ENCODE data around the gene AMZ1.

Gene AMZ1

DNA sequence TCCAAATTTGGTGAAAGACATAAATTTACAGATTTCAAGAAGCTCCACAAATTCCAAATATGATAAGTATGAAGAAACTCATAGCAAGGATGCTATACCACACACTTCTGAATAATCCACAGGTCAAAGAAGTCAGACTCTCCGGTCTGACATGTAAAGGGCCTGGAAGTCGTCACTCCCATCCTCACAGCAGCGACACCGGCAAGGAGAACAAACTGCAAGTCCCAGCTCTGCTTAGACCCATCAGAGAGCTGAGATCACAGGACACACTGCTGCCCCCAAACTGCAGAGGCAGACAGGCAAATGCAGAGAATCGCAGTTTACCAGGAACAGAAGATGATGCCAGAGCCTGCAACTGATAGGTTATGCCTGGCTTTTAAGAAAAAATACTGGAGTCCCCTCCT is 62.0 kb downstream of the AMZ1 start:
- no peak for DNase-seq (ENCODE audit: low spot score)

DNA sequence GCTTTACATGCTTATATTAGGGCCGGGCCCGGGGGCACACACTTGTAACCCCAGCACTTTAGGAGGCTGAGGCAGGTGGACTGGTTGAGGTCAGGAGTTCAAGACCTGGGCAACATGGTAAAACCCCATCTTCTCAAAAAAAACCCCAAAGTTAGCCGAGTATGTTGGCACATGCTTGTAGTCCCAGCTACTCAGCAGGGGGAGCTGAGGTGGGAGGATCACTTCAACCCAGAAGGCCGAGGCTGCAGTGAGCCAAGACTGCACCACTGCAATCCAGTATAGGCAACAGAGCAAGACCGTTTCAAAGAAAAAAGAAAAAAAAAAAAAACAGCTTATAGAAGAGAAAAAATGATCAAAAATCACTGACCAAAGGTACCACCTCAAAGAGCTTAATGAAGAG is 63.1 kb downstream of the AMZ1 start:
- no peak for DNase-seq (ENCODE audit: low spot score)

DNA sequence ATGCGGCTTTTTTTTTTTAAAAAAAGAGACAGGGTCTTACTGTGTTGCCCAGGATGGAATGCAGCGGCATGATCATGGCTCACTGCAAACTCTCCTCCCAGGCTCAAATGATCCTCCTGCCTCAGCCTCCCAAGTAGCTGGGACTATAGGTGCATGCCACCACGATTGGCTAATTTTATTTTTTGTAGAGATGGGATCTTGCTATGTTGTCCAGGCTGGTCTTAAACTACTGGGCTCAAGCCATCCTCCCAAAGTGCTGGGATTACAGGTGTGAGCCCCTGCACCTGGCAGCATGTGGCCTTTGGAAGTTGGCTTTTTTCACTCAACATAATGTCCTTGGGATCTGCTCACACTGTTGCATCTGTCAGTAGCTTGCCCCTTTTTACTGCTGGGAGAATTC is 65.1 kb downstream of the AMZ1 start:
- no peak for DNase-seq (ENCODE audit: low spot score)

DNA sequence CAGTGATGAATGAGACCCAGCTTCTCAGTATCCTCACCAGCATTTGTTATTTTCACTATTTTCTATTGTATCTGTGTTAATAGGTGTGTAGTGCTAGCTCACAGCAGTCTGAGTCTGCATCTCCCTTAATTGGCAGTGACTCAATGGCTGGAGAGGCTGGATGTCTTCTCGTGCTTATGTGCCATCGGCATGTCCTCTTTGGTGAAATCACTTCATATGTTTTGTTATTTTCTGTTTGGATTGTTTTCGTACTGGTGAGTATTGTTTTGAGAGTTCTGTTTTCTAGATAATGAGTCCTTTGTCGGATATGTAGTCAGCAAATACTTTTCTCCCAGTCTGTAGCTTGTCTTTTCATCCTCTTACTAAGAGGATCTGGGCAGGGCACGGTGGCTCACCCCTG is 66.1 kb downstream of the AMZ1 start:
- no peak for DNase-seq (ENCODE audit: low spot score)

DNA sequence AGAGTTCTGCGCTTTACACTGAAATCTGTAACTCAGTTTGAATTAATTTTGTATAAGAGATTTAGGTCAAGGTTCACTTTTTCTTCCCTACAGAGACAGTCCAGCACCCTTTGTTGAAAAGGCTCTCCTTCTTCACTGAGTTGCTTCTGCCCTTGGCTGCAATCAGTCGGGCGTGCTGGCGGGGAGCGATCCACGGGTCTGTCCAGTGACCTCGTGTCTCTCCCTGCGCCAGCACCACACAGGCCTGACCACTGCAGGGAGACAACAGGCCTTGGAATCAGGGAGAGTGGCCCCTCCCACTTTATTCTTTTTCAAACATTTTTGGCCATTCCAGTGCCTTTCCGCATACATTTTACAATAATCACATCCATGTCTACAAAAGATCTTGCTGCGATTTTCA is 66.9 kb downstream of the AMZ1 start:
- DNase-seq (ENCODE audit: low spot score) = no peak

DNA sequence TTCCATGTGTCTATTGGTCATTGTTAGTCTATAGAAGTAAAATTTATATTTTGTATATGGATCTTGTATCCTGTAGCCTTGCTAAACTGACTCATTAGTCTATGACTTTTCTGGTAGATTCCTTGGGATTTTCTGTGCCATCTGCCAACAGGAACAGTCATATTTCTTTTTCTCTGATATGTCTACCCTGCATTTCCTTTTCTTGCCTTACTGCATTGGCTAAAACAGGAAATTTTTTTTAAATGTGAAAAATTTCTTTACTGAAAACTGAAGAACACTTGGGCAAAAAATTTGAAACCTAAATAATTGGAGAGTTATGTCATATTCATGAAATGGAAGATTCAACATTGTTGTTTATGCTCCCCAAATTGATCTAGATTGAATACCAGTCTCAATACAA is 67.5 kb downstream of the AMZ1 start:
- no peak for DNase-seq (ENCODE audit: low spot score)

DNA sequence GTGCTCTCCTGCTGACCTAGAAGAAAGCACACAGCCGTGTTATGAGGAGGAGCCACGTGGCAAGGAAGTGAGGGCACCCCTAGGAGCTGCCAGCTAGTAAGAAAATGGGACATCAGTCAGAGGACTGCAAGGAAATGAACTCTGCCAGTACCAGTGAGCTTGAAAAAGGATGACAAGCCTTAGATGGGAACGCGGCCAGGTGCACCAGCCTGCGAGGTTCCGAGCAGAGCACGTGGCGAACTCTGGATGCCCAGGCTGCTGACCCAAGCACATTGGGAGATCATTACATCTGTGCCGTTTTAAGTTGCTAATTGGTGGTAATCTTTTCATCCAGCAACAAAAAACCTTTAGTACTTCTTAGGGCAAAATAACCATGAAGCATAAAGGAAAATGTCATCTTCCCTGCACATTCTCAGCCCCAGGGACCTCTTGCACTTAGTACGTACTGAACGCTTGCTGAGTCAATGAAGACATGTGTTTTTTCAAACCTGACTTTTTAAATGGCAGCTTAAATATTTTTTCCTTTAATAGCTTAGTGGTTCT is 69.4 kb downstream of the AMZ1 start:
- DNase-seq (ENCODE audit: low spot score) = no peak

DNA sequence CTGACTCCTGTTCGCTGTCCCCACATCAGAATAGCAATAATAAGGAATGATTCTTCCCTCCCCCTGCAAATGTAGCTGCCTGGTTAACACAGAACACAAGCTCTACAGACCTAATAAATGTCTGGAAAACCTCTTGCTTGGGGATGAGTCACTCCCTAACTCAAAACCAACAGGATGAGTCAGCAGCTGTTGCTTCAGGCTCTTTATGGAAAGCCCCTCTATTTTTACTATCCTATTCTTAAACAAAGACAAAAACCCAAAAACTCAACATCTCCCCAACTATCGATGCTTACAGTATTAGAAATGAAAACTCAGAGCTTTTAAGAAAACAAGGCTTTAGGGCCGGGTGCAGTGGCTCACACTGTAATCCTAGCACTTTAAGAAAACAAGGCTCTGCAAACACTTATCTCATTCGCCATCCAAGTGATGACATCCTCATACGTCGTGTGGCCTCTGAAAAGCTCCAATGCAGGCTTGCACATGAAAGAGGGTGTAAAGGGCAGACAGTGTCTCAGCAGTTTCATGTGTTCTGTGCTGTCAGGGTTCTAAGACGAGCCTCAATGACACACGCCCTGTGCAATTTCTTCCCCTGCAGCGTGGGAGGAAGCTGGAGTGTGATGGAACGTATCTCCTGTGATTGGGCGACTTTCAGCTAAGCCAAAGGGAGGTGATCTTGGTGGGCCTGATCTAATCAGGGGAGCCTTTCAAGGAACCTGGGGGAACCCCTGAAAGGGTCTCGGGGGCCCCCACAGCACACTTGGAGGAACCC is 70.1 kb downstream of the AMZ1 start:
- DNase-seq (ENCODE audit: low spot score) = peak; percentile 48

DNA sequence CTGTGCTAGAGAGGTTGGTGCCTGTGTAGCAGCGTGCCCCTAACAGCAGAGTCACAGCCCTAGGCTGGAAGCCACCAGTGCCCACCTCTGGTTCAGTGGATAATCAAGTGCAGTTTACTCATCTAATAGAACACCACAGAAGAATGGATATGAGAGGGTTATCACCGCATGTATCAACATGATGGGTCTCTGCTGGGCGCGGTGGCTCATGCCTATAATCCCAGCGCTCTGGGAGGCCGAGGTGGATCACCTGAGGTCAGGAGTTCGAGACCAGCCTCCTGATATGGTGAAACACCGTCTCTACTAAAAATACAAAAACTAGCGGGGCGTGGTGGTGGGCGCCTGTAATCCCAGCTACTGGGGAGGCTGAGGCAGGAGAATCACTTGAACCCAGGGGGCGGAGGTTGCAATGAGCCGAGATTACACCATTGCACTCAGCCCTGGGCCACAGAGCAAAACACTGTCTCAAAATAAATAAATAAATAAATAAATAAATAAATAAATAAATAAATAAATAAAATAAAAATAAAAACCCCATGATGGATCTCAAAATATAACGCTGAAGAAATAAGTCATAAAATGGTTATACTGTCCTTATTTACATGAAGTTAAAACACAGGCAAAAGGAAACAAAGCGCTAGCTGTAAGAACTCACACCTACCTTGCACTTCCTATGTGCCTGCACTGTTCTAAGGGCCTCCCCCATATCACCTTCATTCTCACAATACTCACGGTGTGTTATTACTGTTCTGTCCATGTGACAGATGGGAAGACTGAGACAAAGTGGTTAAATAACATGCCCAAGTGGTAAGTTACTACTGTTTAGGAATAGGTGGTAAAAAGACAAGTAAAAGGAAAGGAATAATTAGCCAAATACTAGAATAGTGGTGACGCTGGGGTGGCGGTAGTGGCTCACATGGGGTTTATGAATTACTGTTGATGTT is 70.9 kb downstream of the AMZ1 start:
- DNase-seq (ENCODE audit: low spot score) = no peak

DNA sequence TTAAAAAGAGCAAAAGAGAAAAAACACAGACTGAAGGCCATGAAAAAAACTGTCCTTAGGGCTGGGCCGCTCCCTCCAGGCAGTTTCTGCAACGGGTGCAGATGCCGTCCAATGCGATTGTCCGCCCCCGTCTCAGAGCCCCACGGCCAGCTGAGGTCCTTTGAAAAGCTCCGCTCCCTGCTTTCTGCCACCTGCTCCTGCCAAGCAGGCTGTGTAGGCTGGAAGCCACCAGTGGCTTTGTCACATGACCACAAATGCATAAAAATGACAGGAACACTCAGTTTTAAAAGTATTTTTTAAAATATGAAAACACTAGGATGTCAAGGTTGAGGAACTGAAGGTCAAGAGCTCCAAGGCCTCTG is 71.7 kb downstream of the AMZ1 start:
- DNase-seq (ENCODE audit: low spot score) = no peak

DNA sequence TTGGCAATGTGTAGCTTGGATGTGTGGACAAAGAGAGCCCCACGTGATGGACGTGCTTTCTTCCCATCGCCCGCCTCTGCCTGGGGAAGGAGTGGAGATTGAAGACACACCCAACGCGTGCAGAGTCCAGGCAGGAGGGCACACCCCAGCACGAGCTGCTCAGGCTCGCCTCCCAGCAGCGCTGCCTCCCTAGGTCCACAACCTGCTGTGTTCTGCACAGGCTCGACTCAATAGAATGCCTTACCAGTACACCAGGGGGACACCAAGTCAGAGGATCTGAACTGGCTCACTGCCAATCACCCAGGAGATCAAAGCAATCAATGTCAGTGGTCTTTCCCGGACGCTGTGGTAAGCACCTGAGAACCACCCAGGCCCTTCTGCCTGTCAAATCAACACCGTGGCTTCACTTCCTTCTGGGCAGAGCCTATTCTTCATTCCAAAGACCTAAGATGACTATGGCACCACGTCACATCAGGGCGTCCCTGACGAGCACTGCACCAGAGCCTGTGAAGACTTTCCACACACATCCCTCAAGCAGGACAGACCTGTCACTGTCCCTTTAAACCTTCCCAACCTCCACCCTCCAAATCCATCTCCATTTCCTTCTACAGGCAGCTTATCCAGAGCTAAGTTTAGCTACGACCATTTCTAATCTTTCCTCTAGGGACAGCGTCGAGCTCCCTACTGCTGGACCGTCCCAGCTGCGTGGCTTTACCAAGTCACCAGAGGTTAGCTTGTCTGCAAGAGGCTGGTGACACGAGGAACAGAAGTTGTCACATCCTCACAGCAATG is 72.3 kb downstream of the AMZ1 start:
- no peak for DNase-seq (ENCODE audit: low spot score)

DNA sequence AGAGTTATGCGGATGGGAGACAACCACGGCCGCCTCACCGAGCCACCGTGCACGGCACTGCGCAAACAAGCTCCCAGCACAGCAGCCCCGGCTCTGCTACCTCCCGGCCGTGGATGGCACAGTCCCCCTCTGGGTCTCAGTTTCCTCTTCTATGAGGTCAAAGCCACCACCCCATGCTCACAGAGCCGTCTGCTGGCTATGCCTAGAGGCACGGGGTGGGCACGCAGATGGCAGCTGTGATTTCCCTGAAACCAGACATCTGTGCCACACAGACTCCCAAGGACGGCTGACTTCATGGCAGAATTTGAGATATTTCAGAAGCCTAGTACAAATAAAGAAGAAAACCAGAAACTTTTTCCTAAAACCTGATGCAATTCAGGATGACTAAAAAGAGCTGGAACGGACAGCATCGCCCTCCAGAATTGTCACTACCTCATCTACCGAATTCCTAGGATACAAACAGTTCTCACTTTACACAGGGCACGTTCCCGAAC is 73.2 kb downstream of the AMZ1 start:
- DNase-seq (ENCODE audit: low spot score) = no peak

DNA sequence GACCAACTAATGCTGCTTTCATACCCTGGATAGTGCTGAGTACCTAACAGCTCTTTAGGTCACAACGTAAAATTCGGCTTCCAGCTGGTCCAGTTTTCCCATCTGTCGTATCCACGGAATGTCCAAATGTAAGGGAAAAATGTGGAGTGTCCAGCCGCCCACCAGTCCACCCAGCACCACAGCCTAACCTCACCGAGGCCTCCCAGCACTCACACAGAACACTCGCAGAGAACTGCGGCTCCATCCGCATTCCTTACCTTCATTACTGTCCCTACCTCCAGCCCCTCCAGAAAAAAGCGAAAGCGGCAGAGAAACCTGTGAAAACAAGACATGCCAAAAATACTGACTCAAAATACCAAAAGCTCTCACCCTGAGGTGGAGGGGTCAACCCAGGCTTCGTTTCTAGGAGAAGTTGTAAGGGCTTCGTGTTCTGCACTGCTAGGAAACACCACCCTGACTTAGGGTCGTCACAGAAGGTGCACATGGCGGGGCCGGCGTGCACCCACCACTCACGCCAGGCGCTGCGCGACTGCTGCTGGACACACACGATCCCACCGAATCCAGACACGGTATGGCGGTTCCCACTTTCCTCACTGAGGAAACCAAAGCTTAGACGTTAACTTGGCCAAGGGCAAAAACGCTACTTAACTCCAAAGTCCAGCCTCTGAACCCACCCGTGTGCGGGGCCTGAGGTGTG is 73.9 kb downstream of the AMZ1 start:
- DNase-seq (ENCODE audit: low spot score) = no peak

DNA sequence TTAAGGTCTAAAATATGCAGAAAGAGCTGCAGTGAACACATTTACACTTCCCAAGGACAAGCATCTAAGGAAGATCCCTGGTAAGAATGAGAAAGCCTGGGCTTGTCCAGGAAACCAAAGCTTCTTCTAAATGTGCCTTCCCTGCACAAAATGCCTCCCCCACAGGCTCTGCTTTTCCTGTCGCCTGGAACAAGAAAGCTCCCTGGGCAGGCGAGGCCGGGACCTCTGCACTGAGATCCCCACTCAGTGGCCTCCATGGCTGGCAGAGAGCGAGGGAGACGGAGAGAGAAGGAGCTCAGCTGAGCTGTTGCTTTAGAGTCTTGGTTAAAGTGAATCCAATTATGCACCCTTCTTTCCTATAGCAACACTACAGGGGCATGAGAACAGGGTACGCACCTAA is 75.6 kb downstream of the AMZ1 start:
- no peak for DNase-seq (ENCODE audit: low spot score)

DNA sequence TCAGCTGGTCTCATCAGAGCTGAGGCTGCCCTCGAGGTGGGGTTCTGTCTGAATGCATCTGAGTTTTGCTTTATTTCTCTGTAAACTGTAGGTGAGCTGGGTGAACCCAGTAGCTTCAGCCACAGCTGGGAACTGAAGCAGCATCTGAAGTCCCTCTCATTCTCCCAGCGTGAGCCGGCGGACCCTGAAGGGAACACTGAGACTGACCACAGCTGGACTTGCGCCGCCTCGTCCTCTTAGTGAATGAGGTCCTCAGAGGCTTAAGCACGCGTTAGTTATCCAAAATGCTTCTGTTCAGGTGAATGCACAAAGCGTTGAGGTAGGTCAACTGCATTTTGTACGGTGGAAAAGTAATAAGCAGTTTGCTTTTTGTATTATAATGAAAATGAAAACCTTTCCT is 76.6 kb downstream of the AMZ1 start:
- DNase-seq (ENCODE audit: low spot score) = no peak
